ENCODE measurements around the gene PLAAT4. TPM values are rescaled to one million over a fixed set of nuclear protein-coding genes. Genes with fewer than 3 reads are reported as not detected.

Gene PLAAT4
- total and polyA plus RNA-seq, 10 of the 15 experiments (the other 5 are each of a cell fraction or from before 2014, with no cell fraction given) = 6.0 to 34.3 (median 12.4) TPM

- Histone ChIP-seq H3K27ac (ENCODE audit: control insufficient read depth, insufficient read depth) (no peak overlapping the region), H3K9ac (ENCODE audit: control insufficient read depth, insufficient read depth, low read length) (no peak overlapping the region), H2AFZ (ENCODE audit: control insufficient read depth, low read depth, low read length) (no peak overlapping the region), H3K4me1 (ENCODE audit: control insufficient read depth, insufficient read depth, low read length) (peaks cover 34% of the 10 kb centered on the region), H3K27me3 (replicated peaks in 1 of 2; ENCODE audit: control insufficient read depth in 2 of 2, insufficient read depth in 2 of 2, low read length in 1 of 2) (no peaks in the 10 kb centered on the region), H4K20me1 (ENCODE audit: control insufficient read depth, insufficient read depth) (no peaks in the 10 kb centered on the region), H3K4me2 (ENCODE audit: control insufficient read depth, insufficient read depth) (no peak overlapping the region), H3K9me3 (replicated peaks; ENCODE audit: control insufficient read depth, insufficient read depth, low read length) (no peaks in the 10 kb centered on the region), H3K36me3 (ENCODE audit: control insufficient read depth in 2 of 2, insufficient read depth in 2 of 2, low read length in 1 of 2) (no peaks in the 10 kb centered on the region), H3K4me3 (no peak overlapping the region), H3K79me2 (ENCODE audit: control insufficient read depth, insufficient read depth, low read length) (no peaks in the 10 kb centered on the region)
- TF ChIP-seq RELA (IDR thresholded peaks at IDR 0.05; ENCODE audit: borderline replicate concordance, partially characterized antibody) = no peak
- no peak for TF ChIP-seq ZSCAN29 (IDR thresholded peaks at IDR 0.05)
- no peak for TF ChIP-seq RAD21 (IDR thresholded peaks at IDR 0.05; ENCODE audit: insufficient read depth, low read depth, low read length)
- TF ChIP-seq MEF2A (IDR thresholded peaks at IDR 0.05; ENCODE audit: insufficient read depth, low read depth, low read length) = no peak
- TF ChIP-seq NRF1 (conservative IDR thresholded peaks at IDR 0.05; ENCODE audit: low read depth, low read length) = no peak
- intact Hi-C loops (cut with micrococcal nuclease; ENCODE audit: unreplicated experiment) (no loop called here), in situ Hi-C loops (cut with MboI) (no loop called here)
- FAIRE-seq (no peak), ATAC-seq (no peak), DNase-seq (ENCODE audit: low read depth, low spot score) (no peak)
- POLR2A ChIA-PET = no interaction called here
- 68% methylated on average over 4 of the region's 4 CpGs for WGBS (ENCODE audit: insufficient coverage, insufficient replicate concordance, low lambda C conversion rate, missing lambda C conversion rate)
- SMC1A ChIA-PET (ENCODE audit: uncharacterized antibody, unreplicated experiment) = interaction anchor here (1.7 to 2.2 kb wide), 3 partner anchors 10 to 54 kb away, joined by 3 to 6 read pairs (median 4); no protein-coding TSS in a partner anchor
- BruUV-seq (replicated peaks) = no TSS peak
- CTCF ChIA-PET = interaction anchor here (1.9 to 3.2 kb wide), 2 partner anchors 26 to 54 kb away, joined by 7 to 9 read pairs; no protein-coding TSS in a partner anchor
- RAD21 ChIA-PET (ENCODE audit: unreplicated experiment) = interaction anchor here (1.0 to 2.2 kb wide), 2 partner anchors 30 to 34 kb away, joined by 3 to 7 read pairs; partner anchors contain the start of gene PLAAT2
These were observed 3.7 kb upstream of the PLAAT4 start for GRCh38 chr11:63532799-63533475.

- no peaks in the 10 kb centered on the region for H4K20me1 ChIP-seq (ENCODE audit: control insufficient read depth, insufficient read depth)
- DNase-seq (ENCODE audit: low read depth, low spot score) (no peak), FAIRE-seq (no peak), ATAC-seq (no peak)
- intact Hi-C loops (cut with micrococcal nuclease; ENCODE audit: unreplicated experiment) = no loop called here
- H3K9ac ChIP-seq (ENCODE audit: control insufficient read depth, insufficient read depth, low read length) = no peak overlapping the region
- peaks cover 34% of the 10 kb centered on the region for H3K4me1 ChIP-seq (ENCODE audit: control insufficient read depth, insufficient read depth, low read length)
- BruUV-seq (replicated peaks) = no TSS peak
- H3K4me2 ChIP-seq (ENCODE audit: control insufficient read depth, insufficient read depth) = no peak overlapping the region
- H3K79me2 ChIP-seq (ENCODE audit: control insufficient read depth, insufficient read depth, low read length) = no peaks in the 10 kb centered on the region
- WGBS (ENCODE audit: insufficient coverage, insufficient replicate concordance, low lambda C conversion rate, missing lambda C conversion rate) = 80% methylated on average over 3 of the region's 3 CpGs
- no peak for TF ChIP-seq RELA (IDR thresholded peaks at IDR 0.05; ENCODE audit: borderline replicate concordance, partially characterized antibody)
- no peak for TF ChIP-seq ZSCAN29 (IDR thresholded peaks at IDR 0.05)
- H3K36me3 ChIP-seq (ENCODE audit: control insufficient read depth in 2 of 2, insufficient read depth in 2 of 2, low read length in 1 of 2) = no peaks in the 10 kb centered on the region
- ChIA-PET POLR2A (interaction anchor here (0.5 kb wide), 1 partner anchor 92 kb away, joined by 3 read pairs; no protein-coding TSS in a partner anchor), RAD21 (ENCODE audit: unreplicated experiment) (no interaction called here), SMC1A (ENCODE audit: uncharacterized antibody, unreplicated experiment) (interaction anchor here (1.7 to 2.2 kb wide), 2 partner anchors 9 to 32 kb away, joined by 4 to 6 read pairs; no protein-coding TSS in a partner anchor), CTCF (interaction anchor here (0.5 to 3.2 kb wide), 2 partner anchors 10 to 55 kb away, joined by 4 to 9 read pairs; no protein-coding TSS in a partner anchor)
- H3K27ac ChIP-seq (ENCODE audit: control insufficient read depth, insufficient read depth) = no peak overlapping the region
- H3K4me3 ChIP-seq = no peak overlapping the region
- in situ Hi-C loops (cut with MboI) = no loop called here
- no peaks in the 10 kb centered on the region for H3K9me3 ChIP-seq (replicated peaks; ENCODE audit: control insufficient read depth, insufficient read depth, low read length)
- H3K27me3 ChIP-seq (replicated peaks in 1 of 2; ENCODE audit: control insufficient read depth in 2 of 2, insufficient read depth in 2 of 2, low read length in 1 of 2) = no peaks in the 10 kb centered on the region
- H2AFZ ChIP-seq (ENCODE audit: control insufficient read depth, low read depth, low read length) = no peak overlapping the region
These were observed 2.5 kb upstream of the PLAAT4 start for GRCh38 chr11:63534076-63534475.
